GM12878 (cell line): ENCODE results near the gene LRRK1. TPM values are rescaled to one million over a fixed set of nuclear protein-coding genes. Genes with fewer than 3 reads are reported as not detected.

Experiments
- ATAC-seq: fragments of 200-7000 bp; cut with Tn5 transposase; 3 replicates; pipeline ENCODE4 v1.9.1; 2020; ENCODE audit warnings: mild to moderate bottlenecking, moderate library complexity
- BruUV-seq: library from RNA; stranded (reverse); fragments of 400-500 nt; replicated peaks from 2 replicates; lab custom pipeline; 2021; lab: Mats Ljungman, UMichigan
- CTCF ChIA-PET: fragments of 300-600 bp; sonication (Branson Sonifier 250); formaldehyde crosslinking; extraction: SDS; loops from one replicate; lab custom pipeline; 2021; ENCODE audit warnings: inconsistent platforms; lab: Yijun Ruan, JAX
- POLR2A ChIA-PET: fragments of 350-600 bp; formaldehyde crosslinking; extraction: SDS; loops from one replicate; lab custom pipeline; 2021; ENCODE audit warnings: inconsistent platforms; lab: Charles Lee
- RAD21 ChIA-PET: fragments of 300-600 bp; sonication (Branson Sonifier 250); formaldehyde crosslinking; loops from one replicate; lab custom pipeline; 2023; ENCODE audit warnings: antibody characterized with exemption; ENCODE audit not compliant: unreplicated experiment; lab: Charles Lee
- SMC1A ChIA-PET: fragments of 300-600 bp; sonication (Branson Sonifier 250); formaldehyde crosslinking; loops from one replicate; lab custom pipeline; 2023; ENCODE audit not compliant: unreplicated experiment, uncharacterized antibody; lab: Charles Lee
- DNase-seq: peaks from one replicate; pipeline ENCODE4 v3.0.0-alpha.2; 2011; ENCODE audit warnings: low read depth, low spot score
- FAIRE-seq: peaks from 3 replicates; lab custom pipeline; 2011; peaks lifted over from hg19 to GRCh38; lab: Jason Lieb, UNC
- H2AFZ ChIP-seq: 2 replicates; pipeline ENCODE4 v1.6.0; 2011; ENCODE audit warnings: low read depth, low read length, control low read depth; ENCODE audit not compliant: control insufficient read depth
- H3K27ac ChIP-seq: 2 replicates; pipeline ENCODE4 v1.5.1; 2011; ENCODE audit warnings: control low read depth; ENCODE audit not compliant: control insufficient read depth, insufficient read depth
- H3K27me3 ChIP-seq, 2 experiments: replicated peaks in 1 of 2; 2 replicates each; pipeline versions ENCODE4 v1.6.0 to v1.6.1; 2011; ENCODE audit warnings: low read length in 1 of 2; ENCODE audit not compliant: control insufficient read depth in 2 of 2, insufficient read depth in 2 of 2
- H3K36me3 ChIP-seq, 2 experiments: 2 replicates each; pipeline ENCODE4 v1.5.1; 2011; ENCODE audit warnings: low read length in 1 of 2; ENCODE audit not compliant: control insufficient read depth in 2 of 2, insufficient read depth in 2 of 2
- H3K4me1 ChIP-seq: 2 replicates; pipeline ENCODE4 v1.6.1; 2011; ENCODE audit warnings: mild to moderate bottlenecking, low read length, moderate library complexity, mixed read lengths; ENCODE audit not compliant: control insufficient read depth, insufficient read depth
- H3K4me2 ChIP-seq: 2 replicates; pipeline ENCODE4 v1.6.0; 2011; ENCODE audit warnings: control low read depth; ENCODE audit not compliant: control insufficient read depth, insufficient read depth
- H3K4me3 ChIP-seq: fragments of 200-600 bp; sonication (generic); 2 replicates; pipeline ENCODE4 v1.5.1; 2016
- H3K79me2 ChIP-seq: 2 replicates; pipeline ENCODE4 v1.6.0; 2011; ENCODE audit warnings: low read length; ENCODE audit not compliant: control insufficient read depth, insufficient read depth
- H3K9ac ChIP-seq: 2 replicates; pipeline ENCODE4 v1.8.0; 2011; ENCODE audit warnings: low read length, control low read depth, mixed read lengths; ENCODE audit not compliant: control insufficient read depth, insufficient read depth
- H3K9me3 ChIP-seq: replicated peaks from 3 replicates; pipeline ENCODE4 v1.5.1; 2011; ENCODE audit warnings: mild to moderate bottlenecking, low read length; ENCODE audit not compliant: control insufficient read depth, insufficient read depth
- H4K20me1 ChIP-seq: 2 replicates; pipeline ENCODE4 v1.6.0; 2011; ENCODE audit not compliant: control insufficient read depth, insufficient read depth
- FOXK2 ChIP-seq: fragments of 450-650 bp; IDR thresholded peaks from 2 replicates; pipeline ENCODE4 v1.6.1; 2017; ENCODE audit warnings: mild to moderate bottlenecking, moderate library complexity
- SIX5 ChIP-seq: IDR thresholded peaks from 2 replicates; pipeline ENCODE4 v1.6.1; 2011; ENCODE audit warnings: mild to moderate bottlenecking, low read depth, low read length, moderate library complexity; ENCODE audit not compliant: severe bottlenecking
- WGBS: methylation state at CpG from one replicate; pipeline ENCODE4 v1.1.6; 2016; ENCODE audit warnings: low lambda C conversion rate; ENCODE audit not compliant: insufficient replicate concordance, insufficient coverage; ENCODE audit errors: missing lambda C conversion rate; 5-methylcytosine and 5-hydroxymethylcytosine counted together
- in situ Hi-C: fragments of 300-500 bp; cut with MboI; formaldehyde crosslinking; loops from 9 replicates; pipeline ENCODE4 v1.14.3; 2018; ENCODE audit warnings: mixed read lengths
- intact Hi-C: fragments of 100-400 bp; cut with micrococcal nuclease; formaldehyde crosslinking; loops from one replicate; pipeline ENCODE4 v1.14.2; 2022; ENCODE audit not compliant: unreplicated experiment
- polyA plus RNA-seq, 11 experiments: library from polyadenylated mRNA; depleted of rRNA in 4 of 11; unstranded in 6 of 11; stranded (reverse) in 5 of 11; fragments of >200 nt; fragmentation: Nextera tagmentation in 4 of 11; fragmentation: Illumina TruSeq in 1 of 11; extraction: Ambion mirVana in 4 of 11; extraction: Trizol in 1 of 11; gene quantifications; 1 replicate in 1 of 11; 2 replicates in 10 of 11; pipeline versions ENCODE4 v1.2.1 to v1.2.3, GENCODE V29; 2011 to 2016; ENCODE audit warnings: inconsistent platforms in 2 of 11, missing spikeins in 2 of 11, low read depth in 1 of 11
- total RNA-seq, 4 experiments: library from RNA; depleted of rRNA in 3 of 4; stranded (reverse); fragments of >200 nt in 3 of 4; fragmentation: Illumina TruSeq in 1 of 4; extraction: Trizol in 1 of 4; gene quantifications; 2 replicates each; pipeline versions ENCODE4 v1.2.1 to v1.2.3, GENCODE V29; 2013 to 2021
- TF ChIP-seq, protein P1 (sequence below), 3 experiments: IDR thresholded peaks in 2 of 3; conservative IDR thresholded peaks in 1 of 3; 2 replicates each; pipeline ENCODE4 v1.5.1; 2011; ENCODE audit warnings: low read depth in 3 of 3, low read length in 3 of 3, mild to moderate bottlenecking in 3 of 3, control low read depth in 2 of 3, moderate library complexity in 2 of 3, inconsistent platforms in 1 of 3, mixed read lengths in 1 of 3; ENCODE audit not compliant: control insufficient read depth in 2 of 3, insufficient read depth in 1 of 3; ENCODE audit errors: extremely low read depth in 1 of 3

The LRRK1 gene
- total and polyA plus RNA-seq, 10 of the 15 experiments (the other 5 are each of a cell fraction or from before 2014, with no cell fraction given), result 2.2 to 58.3 (median 17.9) TPM

DNA sequence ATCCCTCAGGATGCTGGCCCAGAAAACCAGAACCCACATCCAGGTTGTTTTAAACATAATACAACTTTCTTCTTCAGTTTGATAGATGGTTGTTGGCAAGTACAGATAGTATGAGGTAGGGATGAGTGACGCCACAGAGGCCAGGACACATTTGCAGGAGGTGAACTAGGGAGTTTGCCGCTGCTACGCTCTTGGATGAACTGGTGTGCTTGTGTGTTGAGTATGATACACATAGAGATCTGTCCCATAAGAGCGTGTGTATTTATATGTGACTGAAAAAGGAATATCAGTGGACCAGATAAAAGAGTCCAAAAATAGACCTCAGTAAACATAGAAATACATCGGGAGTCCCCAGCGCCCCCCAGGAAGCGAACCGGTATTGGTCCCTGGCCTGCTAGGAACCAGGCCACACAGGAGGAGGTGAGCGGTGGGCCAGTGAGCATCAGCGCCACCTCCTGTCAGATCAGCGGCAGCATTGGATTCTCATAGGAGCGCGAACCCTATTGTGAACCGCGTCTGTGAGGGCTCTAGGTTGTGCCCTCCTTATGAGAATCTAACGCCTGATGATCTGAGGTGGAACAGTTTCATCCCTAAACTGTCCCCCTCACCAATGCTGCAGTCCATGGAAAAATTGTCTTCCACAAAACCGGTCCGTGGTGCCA is 98.1 kb downstream of the LRRK1 start:
- Histone ChIP-seq H3K4me1 (no peaks in the 10 kb centered on the region), H3K9ac (no peak overlapping the region), H3K36me3 (peaks cover 21 to 23% of the 10 kb centered on the region in 2 experiments), H3K27me3 (no peaks in the 10 kb centered on the region), H4K20me1 (no peaks in the 10 kb centered on the region), H3K79me2 (no peaks in the 10 kb centered on the region), H3K9me3 (no peaks in the 10 kb centered on the region), H3K4me2 (no peak overlapping the region), H3K4me3 (no peak overlapping the region), H2AFZ (no peak overlapping the region), H3K27ac (no peak overlapping the region)
- intact Hi-C loops, result loop anchor here (5.0 kb wide), 1 partner anchor 70 kb away; no protein-coding TSS in a partner anchor
- POLR2A ChIA-PET, result no interaction called here
- BruUV-seq, result no TSS peak
- CTCF ChIA-PET, result interaction anchor here (1.1 to 4.5 kb wide), 8 partner anchors 8 to 624 kb away, joined by 3 to 74 read pairs (median 8); no protein-coding TSS in a partner anchor
- TF ChIP-seq FOXK2 (no peak), SIX5 (no peak)
- TF ChIP-seq, protein P1, sequence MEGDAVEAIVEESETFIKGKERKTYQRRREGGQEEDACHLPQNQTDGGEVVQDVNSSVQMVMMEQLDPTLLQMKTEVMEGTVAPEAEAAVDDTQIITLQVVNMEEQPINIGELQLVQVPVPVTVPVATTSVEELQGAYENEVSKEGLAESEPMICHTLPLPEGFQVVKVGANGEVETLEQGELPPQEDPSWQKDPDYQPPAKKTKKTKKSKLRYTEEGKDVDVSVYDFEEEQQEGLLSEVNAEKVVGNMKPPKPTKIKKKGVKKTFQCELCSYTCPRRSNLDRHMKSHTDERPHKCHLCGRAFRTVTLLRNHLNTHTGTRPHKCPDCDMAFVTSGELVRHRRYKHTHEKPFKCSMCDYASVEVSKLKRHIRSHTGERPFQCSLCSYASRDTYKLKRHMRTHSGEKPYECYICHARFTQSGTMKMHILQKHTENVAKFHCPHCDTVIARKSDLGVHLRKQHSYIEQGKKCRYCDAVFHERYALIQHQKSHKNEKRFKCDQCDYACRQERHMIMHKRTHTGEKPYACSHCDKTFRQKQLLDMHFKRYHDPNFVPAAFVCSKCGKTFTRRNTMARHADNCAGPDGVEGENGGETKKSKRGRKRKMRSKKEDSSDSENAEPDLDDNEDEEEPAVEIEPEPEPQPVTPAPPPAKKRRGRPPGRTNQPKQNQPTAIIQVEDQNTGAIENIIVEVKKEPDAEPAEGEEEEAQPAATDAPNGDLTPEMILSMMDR (IDR thresholded peaks at IDR 0.05 in 2 of 3, conservative IDR thresholded peaks at IDR 0.05 in 1 of 3; ENCODE audit: control insufficient read depth in 2 of 3, extremely low read depth in 1 of 3, insufficient read depth in 1 of 3, low read depth in 3 of 3, low read length in 3 of 3), result peak in 1 of 3 experiments; percentile 15; a peak in 1 of 6 replicates
- SMC1A ChIA-PET, result interaction anchor here (0.6 to 4.0 kb wide), 5 partner anchors 101 to 267 kb away, joined by 3 to 38 read pairs (median 4); no protein-coding TSS in a partner anchor
- WGBS, result 91% methylated on average over 18 of the region's 18 CpGs
- RAD21 ChIA-PET, result interaction anchor here (0.8 to 2.5 kb wide), 2 partner anchors 100 to 241 kb away, joined by 3 to 23 read pairs; no protein-coding TSS in a partner anchor
- peak; percentile 42; the same call in 2 of the 3 replicates for ATAC-seq
- in situ Hi-C loops, result no loop called here
- no peak for FAIRE-seq
- DNase-seq, result no peak
